Measurements from ENCODE around the gene JMJD7.

The JMJD7 gene

GRCh38 chr15:41783296-41783695 is 44.6 kb upstream of the JMJD7 start:
- DNase-seq (ENCODE audit: low read depth): peak; percentile 37
- no peak for TF ChIP-seq CTCF (conservative IDR thresholded peaks at IDR 0.05; ENCODE audit: control insufficient read depth, insufficient read depth, low read depth, low read length)
- no peak overlapping the region for H3K4me3 ChIP-seq (ENCODE audit: control insufficient read depth, low read depth, low read length)

GRCh38 chr15:41788262-41788661 is 39.6 kb upstream of the JMJD7 start:
- no peak overlapping the region for H3K4me3 ChIP-seq (ENCODE audit: control insufficient read depth, low read depth, low read length)
- no peak for DNase-seq (ENCODE audit: low read depth)
- TF ChIP-seq CTCF (conservative IDR thresholded peaks at IDR 0.05; ENCODE audit: control insufficient read depth, insufficient read depth, low read depth, low read length): no peak

GRCh38 chr15:41789236-41789635 is 38.7 kb upstream of the JMJD7 start:
- no peak for DNase-seq (ENCODE audit: low read depth)
- no peak for TF ChIP-seq CTCF (conservative IDR thresholded peaks at IDR 0.05; ENCODE audit: control insufficient read depth, insufficient read depth, low read depth, low read length)
- no peak overlapping the region for H3K4me3 ChIP-seq (ENCODE audit: control insufficient read depth, low read depth, low read length)

- TF ChIP-seq CTCF (conservative IDR thresholded peaks at IDR 0.05; ENCODE audit: control insufficient read depth, insufficient read depth, low read depth, low read length): no peak
- H3K4me3 ChIP-seq (ENCODE audit: control insufficient read depth, low read depth, low read length): no peak overlapping the region
- no peak for DNase-seq (ENCODE audit: low read depth)
Measured at GRCh38 chr15:41789662-41790061, 38.2 kb upstream of the JMJD7 start.

GRCh38 chr15:41790169-41790568 is 37.7 kb upstream of the JMJD7 start:
- no peak overlapping the region for H3K4me3 ChIP-seq (ENCODE audit: control insufficient read depth, low read depth, low read length)
- no peak for TF ChIP-seq CTCF (conservative IDR thresholded peaks at IDR 0.05; ENCODE audit: control insufficient read depth, insufficient read depth, low read depth, low read length)
- no peak for DNase-seq (ENCODE audit: low read depth)

GRCh38 chr15:41790756-41791546 is 36.9 kb upstream of the JMJD7 start:
- no peak overlapping the region for H3K4me3 ChIP-seq (ENCODE audit: control insufficient read depth, low read depth, low read length)
- no peak for TF ChIP-seq CTCF (conservative IDR thresholded peaks at IDR 0.05; ENCODE audit: control insufficient read depth, insufficient read depth, low read depth, low read length)
- peak; percentile 66 for DNase-seq (ENCODE audit: low read depth)
